Ammon's horn (tissue), 1 donor: ENCODE measurements around the gene EXOC6.

Experiments used
- DNase-seq: peaks from one replicate; pipeline ENCODE4 v3.0.0-alpha.2; 2016; ENCODE audit warnings: low spot score

EXOC6 gene

DNA sequence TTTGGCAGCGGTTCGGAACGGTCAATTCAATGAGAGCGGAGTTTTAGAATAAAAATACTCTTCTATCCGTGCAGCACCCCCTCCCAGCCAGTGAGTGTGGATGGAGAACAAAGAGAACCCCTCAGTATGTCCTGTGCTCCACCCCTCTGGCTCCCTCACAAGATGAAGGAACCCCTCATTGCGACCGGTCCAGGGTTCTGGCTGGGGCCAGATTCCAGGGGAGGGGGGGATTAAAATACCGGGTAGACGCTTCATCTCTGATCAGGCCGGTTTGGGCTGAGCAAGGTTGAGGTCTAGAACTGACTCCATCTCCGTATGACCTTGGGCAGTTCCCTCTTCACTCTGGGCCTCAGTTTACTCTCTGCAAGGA is 218.2 kb downstream of the EXOC6 start:
- DNase-seq = no peak

DNA sequence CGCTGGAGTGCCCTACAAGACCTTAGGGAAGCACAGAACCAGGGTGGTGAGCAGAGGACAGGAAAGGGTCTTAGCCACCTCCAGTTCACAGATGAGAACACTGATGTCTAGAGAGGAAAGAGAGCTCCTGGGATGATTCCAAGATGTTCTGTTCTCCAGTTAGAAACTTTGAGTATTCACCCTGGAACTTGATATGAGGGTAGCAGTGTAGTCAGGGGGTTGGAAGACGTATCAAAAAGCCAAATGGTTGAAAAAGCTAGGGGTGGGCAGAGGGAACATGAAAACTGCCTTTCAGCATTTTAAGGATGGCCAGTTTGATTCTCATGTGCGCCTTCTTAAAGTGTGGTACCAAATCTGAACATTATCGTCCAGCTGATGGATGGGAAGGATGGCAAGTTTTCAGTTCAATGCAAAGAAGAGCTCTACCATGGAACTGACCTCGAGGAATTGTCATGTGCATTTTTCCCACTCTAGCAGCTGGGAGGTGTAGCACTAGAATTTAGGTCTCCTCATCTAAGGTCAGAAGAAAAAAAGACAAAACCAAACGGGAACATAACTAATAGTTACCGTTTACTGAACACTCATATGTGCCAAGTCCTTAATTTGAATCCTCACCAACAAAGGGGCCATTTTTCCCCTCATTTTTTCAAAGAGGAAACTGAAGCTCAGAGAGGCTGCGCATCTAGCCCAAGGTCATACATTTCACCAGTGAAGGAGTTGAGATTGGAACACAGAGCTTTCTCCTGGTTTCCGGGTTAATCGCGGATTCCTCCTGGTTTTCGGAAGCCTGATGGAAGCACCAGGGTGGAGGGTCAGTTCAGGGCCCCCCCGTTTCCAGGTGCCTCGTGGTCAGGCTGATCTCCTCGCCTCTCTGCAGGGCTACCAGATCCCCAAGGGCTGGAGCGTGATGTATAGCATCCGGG is 219.4 kb downstream of the EXOC6 start:
- DNase-seq = no peak

DNA sequence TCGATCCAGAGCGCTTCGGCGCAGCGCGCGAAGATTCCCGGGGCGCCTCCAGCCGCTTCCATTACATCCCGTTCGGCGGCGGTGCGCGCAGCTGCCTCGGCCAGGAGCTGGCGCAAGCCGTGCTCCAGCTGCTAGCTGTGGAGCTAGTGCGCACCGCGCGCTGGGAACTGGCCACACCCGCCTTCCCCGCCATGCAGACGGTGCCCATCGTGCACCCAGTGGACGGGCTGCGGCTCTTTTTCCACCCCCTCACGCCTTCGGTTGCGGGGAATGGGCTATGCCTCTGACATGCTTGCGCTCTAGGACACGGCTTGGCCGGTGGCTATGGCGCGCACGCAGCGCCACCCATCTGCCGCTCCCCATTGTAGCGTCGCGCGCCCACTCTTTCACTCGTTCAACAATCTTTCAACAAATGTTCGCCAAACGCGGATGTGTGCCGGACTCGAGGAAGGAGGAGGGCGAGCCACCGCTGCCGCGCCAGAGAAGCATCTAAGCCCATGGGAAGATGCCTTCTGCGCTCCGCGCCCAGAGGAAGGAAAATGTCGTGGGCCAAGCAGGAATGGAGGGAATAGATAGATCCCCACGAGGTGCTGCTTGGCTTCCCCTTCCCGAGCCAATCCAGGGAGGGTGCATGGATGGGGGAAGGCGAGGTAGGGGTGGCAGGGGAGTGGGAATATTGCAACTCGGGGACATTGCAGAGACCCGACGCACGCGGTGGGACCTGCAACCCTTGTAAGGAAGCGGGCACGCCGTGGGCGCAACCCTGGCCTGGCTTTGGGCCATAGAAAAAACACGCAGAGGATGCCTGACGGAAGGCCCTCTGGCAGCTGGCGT is 220.3 kb downstream of the EXOC6 start:
- no peak for DNase-seq

DNA sequence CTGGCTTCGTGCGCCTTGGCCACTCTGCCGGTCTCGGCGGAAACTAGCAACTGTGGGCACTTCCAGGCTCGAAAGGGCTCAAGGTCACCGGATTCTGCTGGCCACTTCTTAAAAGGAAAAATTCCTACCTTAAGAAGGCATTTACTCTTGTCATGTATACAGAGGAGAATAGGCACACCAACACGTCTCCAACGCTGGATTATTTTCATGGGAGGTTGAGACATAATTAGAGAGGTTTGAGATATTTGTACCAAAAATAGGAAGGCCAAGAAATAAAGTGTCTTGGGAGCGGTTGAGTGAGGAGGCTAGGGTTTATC is 220.9 kb downstream of the EXOC6 start:
- DNase-seq = no peak

DNA sequence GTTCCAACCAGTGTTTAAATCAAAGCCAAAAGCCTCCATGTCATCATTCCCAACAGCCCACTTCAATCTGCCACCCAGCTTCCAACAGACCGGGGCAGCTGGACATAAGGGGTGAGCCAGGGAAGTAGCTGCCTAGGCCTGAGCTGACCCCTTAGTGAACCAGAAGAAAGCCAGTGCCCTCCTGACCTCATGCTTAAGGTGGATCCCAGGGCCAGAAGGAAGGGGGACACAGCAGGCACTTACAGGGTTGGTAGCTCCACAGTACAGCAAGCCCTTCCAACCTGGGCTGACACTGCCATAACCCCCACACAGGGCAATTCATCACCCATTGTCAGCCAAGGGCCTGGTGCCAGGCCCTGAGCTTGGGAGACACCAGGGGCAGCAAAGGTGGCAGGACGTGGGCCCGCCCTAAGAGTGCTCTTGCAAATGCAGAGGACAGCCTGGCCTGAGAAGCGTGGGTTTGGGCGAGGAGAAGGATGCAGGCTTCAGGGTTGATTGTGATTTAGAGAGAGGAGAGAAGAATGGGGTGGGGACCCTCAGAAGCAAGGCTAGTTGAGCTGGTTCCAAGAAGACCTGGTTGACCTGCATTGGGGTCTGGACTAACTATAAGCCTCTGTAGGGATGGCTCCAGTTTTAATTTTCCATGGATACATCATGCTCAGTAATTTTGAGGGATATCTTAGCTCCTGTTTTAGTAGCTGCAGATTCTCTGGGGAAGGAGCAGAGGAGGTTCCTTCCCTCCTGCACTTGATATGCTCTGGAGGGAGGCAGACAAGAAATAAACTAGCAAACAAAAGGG is 222.3 kb downstream of the EXOC6 start:
- DNase-seq = no peak

DNA sequence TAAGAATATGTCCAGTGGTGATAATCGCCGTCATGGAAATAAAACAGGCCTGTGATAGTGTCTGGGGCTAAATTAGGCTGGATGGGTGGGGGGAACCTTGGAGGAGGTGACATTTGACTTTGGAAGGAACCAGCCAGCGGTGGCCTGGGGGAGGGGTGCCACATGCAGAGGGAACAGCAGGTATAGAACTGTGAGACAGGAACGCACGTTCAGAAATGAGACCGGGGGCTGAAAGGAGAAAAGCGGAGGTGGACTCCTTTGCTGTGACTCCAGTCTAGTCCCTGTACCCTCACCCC is 222.8 kb downstream of the EXOC6 start:
- no peak for DNase-seq

DNA sequence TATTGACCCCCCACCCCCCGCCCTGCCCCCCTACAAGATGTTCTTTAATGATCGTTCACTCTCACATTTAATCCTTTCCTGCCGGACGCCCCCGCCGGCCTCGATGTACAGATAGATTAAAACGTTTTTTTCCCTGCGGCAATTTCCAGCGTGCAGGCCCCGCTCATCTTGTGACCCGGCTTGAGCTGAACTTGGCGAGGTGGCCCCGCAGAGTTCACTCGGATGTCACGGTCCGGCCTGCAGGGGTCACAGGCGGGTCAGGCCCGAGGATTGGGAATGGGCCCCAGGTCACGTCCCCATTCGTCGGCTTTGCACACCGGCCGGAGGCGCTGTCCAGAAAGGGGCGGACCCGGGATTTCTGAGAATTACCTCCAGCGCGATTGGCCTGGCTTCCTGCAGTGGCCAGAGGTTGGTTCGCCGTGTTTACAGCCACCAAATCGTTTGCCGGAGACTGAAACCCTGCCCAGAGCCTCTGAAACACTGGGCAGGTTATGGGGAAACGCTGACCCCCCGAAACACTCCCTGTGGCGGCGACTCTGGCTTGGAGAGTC is 223.4 kb downstream of the EXOC6 start:
- no peak for DNase-seq

DNA sequence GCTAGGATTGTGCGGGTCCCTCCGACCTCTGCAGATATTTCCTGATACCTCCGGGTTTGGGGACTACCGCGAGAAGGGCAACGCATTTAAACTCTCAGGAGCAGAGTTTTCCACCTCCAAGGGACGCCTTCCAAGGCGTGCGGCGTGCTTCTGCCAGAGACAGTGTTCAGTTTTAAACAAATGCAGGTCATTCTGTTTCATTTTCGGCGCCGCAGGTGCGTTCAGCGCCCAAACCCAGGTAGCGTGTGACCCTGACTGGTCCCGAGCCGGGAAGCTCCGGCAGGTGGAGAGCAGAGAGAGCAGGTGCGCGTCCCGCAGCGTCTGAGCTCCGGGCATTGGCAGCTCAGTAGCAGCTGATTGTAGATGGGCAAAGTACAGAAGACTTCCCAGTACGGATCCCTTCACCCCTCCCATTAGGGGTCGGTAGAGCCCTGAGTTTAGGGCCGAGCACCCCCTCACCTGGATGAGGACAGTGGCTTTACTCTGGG is 223.9 kb downstream of the EXOC6 start:
- DNase-seq = no peak

DNA sequence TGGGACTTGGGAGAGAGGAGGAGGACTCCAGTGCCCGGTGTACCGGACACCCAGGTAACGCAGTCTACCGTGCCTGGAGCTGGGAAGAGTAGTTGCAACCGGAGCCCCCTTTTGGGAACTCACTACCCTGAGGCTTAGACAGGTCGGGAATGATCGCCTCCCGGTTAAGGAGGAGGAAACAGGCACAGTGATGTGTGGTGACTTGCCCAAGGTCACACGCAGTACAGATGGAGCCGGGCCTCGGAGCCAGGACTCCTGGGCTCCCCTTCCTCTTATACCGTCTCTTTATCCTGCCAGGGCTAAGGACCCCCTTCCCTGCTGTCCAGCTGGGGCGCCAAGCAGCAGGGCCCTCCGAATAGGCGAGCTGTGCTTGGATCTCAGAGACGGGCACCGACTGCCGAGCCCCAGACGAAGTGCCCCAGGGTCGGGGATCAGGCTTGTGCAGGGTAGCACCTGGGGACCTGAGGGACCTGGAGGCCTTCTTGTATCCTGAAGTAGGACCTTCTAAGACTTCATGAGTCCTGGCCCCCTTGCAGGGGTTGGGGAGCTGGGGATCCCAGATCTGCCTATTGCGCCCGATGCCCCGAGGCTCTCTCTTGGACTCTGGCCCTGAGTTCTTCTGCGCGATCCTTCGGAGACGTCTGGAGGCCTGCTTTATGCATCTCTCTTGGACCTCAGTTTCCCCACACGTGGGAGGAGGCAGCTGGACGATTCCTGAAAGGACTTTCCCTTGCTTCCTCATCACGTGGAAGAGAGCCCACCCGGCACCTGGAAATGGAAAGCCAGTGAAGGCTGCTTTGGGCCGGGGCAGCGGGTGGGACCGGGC is 224.6 kb downstream of the EXOC6 start:
- no peak for DNase-seq

DNA sequence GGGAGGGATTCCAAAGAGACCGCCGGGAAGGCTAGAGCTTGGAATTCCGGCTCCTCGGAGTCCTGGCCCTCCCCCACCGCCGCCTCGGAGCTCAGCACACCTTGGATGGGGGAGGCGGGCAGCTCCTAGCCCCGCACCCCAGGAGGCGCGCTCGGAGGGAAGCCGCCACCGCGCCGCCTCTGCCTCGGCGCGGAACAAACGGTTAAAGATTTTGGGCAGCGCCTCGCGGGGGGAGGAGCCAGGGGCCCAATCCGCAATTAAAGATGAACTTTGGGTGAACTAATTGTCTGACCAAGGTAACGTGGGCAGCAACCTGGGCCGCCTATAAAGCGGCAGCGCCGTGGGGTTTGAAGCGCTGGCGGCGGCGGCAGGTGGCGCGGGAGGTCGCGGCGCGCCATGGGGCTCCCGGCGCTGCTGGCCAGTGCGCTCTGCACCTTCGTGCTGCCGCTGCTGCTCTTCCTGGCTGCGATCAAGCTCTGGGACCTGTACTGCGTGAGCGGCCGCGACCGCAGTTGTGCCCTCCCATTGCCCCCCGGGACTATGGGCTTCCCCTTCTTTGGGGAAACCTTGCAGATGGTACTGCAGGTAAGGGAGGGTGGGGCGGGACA is 225.3 kb downstream of the EXOC6 start, which contains the start of gene CYP26A1:
CYP26A1 (plus strand) TSS at position 355 of the 608 bp plus-strand sequence; CDS start at position 397, 42 bp downstream.
- DNase-seq = no peak

DNA sequence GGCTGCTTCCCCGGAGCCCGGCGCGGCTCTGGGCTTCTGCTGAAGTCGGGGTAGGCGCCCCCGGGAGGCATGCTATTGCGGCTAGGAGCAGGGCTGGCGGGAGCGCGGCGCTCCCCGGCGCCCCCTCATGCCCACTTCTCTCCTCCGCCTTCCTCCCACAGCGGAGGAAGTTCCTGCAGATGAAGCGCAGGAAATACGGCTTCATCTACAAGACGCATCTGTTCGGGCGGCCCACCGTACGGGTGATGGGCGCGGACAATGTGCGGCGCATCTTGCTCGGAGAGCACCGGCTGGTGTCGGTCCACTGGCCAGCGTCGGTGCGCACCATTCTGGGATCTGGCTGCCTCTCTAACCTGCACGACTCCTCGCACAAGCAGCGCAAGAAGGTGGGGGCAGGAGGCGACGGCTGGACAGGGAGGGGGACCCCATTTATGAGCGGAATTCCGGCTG is 225.9 kb downstream of the EXOC6 start:
- DNase-seq = no peak

DNA sequence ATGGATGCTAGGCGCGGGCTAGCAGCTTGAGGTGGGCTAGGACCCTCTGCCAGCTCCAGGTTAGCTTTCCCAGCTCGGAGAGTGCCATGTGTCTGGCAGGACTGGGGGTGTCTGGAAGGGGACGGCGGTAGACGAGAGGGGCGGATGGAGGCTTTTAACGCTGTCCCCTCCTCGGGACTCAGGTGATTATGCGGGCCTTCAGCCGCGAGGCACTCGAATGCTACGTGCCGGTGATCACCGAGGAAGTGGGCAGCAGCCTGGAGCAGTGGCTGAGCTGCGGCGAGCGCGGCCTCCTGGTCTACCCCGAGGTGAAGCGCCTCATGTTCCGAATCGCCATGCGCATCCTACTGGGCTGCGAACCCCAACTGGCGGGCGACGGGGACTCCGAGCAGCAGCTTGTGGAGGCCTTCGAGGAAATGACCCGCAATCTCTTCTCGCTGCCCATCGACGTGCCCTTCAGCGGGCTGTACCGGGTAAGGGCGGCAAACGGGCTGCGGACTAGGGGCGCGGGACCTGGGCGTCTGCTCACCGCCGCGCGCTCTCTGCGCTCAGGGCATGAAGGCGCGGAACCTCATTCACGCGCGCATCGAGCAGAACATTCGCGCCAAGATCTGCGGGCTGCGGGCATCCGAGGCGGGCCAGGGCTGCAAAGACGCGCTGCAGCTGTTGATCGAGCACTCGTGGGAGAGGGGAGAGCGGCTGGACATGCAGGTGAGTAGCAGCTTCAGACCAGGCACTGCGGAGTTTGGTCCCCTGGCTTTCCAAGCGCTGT is 226.5 kb downstream of the EXOC6 start:
- DNase-seq = no peak

DNA sequence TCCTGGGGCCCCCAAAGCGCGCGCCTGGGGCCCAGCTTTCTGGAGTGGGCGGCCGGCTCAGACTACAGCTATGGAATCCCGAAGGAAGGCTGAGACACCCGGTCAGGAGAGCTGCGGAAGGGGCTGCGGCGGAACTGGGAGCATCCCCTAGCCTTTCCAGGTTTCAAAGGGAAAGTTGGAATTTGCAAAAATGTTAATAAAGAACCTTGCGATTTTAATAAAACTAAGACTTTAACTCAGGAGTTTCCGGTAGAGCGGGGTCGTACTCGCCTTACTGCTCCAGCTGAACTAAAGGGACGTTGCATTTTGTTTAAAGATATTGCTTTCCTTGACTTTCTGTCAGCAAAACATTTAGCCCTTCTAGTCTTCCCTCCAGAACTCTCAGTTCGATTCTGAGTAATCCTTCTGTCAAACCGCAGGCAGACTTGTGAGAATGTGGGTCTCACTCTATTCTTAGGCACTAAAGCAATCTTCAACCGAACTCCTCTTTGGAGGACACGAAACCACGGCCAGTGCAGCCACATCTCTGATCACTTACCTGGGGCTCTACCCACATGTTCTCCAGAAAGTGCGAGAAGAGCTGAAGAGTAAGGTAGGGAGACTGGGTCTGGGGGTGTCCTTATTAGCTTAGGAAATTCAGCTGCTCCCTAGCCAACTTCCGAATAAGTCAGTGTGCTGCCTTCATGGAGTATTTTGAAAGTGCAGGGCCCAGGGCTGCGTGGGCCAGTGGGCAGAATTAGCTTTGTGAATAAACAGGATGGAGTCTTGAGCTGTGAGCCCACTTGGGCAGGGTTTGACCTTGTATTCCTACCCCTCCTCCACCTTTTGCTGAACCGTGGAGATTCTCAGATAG is 227.3 kb downstream of the EXOC6 start:
- no peak for DNase-seq

DNA sequence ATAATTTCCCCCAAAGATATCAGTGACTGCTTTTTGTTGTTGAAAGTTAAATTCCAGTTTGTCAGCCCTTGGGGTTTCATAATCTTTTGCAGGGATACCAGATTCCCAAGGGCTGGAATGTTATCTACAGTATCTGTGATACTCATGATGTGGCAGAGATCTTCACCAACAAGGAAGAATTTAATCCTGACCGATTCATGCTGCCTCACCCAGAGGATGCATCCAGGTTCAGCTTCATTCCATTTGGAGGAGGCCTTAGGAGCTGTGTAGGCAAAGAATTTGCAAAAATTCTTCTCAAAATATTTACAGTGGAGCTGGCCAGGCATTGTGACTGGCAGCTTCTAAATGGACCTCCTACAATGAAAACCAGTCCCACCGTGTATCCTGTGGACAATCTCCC is 228.6 kb downstream of the EXOC6 start:
- no peak for DNase-seq

DNA sequence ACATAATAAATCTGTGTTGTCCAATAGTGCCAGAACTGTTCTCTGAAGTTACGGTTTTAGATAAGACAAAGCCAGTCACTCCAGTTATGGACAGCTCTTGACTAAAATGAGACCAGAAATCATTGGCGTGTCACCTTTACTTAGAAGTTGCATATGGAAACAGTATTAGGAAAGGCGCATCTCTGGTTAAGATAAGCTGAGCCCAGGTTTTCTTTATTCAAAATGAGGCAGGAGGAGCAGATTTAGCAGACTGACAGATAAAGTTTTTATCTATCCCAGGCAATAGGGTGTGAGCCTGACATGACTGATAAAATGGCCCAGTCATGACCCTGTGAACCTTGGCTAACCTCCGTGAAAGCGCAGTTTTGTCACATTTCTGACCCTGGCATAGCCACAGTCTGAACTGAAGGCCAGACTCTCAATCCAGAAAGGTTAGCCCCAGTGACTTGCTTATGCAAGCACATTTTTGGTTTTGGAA is 229.6 kb downstream of the EXOC6 start:
- DNase-seq = no peak

DNA sequence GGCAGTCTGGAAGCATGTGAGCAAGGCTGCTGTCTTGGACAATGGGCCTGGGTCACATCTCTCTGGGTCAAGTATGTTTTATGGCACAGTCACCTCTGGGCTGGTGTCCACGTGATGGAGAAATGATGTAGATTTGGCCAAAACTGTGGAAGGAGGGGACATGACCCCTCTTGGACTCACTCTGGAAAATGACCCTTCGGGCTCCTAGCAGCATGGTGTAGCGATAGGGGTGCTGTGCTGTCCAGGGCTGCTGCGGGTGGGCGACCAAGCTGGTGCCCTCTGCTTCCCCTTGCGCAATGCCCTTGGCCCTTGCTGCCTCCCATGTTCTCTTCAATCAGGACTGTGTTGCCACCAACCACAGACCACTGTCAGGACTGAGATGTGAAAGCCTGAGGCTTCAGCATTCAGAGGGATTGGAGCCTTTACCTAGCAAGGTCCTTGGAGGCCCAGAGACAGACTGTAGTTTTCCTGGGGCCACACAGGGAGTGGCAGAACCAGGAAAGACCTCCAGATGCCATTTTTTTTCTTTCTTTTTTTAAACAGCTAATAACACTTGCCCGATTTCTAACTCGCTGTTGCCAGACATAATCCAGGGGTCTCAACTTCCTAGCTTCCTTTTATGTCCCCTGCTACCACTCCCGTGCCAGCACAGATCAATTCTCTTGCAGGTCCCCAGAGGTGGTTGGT is 231.5 kb downstream of the EXOC6 start:
- DNase-seq = no peak

DNA sequence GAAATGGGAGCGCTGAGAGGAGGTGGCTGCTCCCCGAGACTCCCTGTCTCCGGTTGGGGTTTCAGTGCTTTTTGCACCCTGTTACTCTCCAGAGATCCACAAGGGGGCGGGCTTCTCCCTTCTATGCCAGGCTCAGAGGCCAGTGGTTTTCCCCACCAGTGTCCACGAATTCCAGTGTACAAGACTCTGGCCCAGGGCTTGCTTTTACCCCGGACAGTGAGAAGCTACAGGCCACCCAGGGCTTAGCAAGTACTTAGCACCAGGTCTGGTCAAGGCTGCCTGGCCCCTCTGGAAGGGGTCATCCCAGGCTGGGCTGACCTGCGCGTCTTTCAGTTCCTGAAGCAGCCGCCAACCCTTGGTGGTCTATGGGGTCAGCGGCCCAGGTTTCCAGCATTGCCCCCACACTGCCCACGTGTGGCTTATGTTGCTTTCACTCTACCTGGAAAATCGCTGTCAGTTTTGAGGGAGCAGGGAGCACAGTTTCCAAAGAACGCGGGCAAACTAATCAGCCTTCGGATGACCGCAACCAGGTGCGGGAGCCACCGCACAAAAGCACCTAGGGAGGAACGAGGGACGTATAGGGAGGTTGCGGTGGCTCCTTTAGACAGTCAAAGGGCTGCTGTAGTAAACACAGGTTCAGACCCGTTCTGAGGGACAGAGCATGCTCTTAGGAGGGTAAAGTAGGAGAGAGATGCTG is 232.2 kb downstream of the EXOC6 start:
- peak; percentile 62 for DNase-seq

DNA sequence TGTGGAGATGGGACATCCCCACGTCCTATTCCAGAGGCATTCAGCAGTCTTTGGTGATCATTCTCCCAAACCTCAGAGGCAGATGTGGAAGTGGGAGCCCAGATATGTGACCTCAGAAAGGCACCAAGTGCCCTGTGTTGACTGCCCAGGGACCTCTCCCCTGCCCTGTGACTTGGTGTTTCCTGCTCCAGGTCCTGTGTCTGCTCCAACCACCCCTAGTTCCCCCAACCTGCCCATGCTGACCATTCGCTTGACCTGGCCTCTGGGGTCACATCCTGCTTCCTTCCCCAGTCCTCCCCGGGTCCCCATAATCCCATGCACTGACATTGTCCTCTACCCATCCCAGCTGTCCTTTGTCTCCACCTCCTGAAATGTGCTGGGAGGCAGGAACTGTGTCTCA is 233.0 kb downstream of the EXOC6 start:
- DNase-seq = no peak
